Mucosa of descending colon (tissue), 3 donors: ENCODE data around the gene PLAU. TPM values are rescaled to one million over a fixed set of nuclear protein-coding genes. Genes with fewer than 3 reads are reported as not detected.

ENCODE experiments used
- ATAC-seq: fragments of 200-7000 bp; cut with Tn5 transposase; one replicate; pipeline ENCODE4 v1.9.1; 2020; ENCODE audit warnings: mild to moderate bottlenecking, moderate library complexity
- DNase-seq, 3 donors: peaks; one replicate each; pipeline ENCODE4 v3.0.0-alpha.2; 2020
- H3K36me3 ChIP-seq: fragments of 200-600 bp; one replicate; pipeline ENCODE4 v1.8.0; 2021; ENCODE audit warnings: low read depth, mild to moderate bottlenecking
- H3K4me1 ChIP-seq: fragments of 200-600 bp; one replicate; pipeline ENCODE4 v1.8.0; 2021; ENCODE audit warnings: low read depth, mild to moderate bottlenecking
- H3K4me3 ChIP-seq: fragments of 200-600 bp; one replicate; pipeline ENCODE4 v1.8.0; 2021; ENCODE audit warnings: mild to moderate bottlenecking
- H3K9me3 ChIP-seq: fragments of 200-600 bp; one replicate; pipeline ENCODE4 v1.8.0; 2021; ENCODE audit warnings: mild to moderate bottlenecking
- CTCF ChIP-seq: fragments of 200-600 bp; IDR thresholded peaks from one replicate; pipeline ENCODE4 v1.8.0; 2022; ENCODE audit warnings: antibody characterized with exemption, mild to moderate bottlenecking
- intact Hi-C, 2 donors: fragments of 100-400 bp; cut with DNase I in 1 of 2; cut with micrococcal nuclease in 1 of 2; formaldehyde crosslinking; loops; one replicate each; pipeline versions ENCODE4 v1.11.0 to v1.11.1; 2022; cut with DNase I, micrococcal nuclease
- total RNA-seq, 3 donors: library from RNA; stranded (reverse); fragmentation: NEBNext Ultra II Directional in 2 of 3; extraction: Animal tissue kit (Norgen Biotek cat#: 25700) in 2 of 3; gene quantifications; one replicate each; pipeline versions ENCODE4 v1.2.1 to v1.2.4, GENCODE V29; 2021 to 2023
- donor health status: DM: no; HTN: no; CAD: no; lungs with moderate emphysema.
- donor health status: DM: no; HTN: no; CAD: no.
- donor health status: DM: no; HTN: yes; CAD: no.

The PLAU gene
- total RNA-seq, 3 donors from 2014 or later: 4.6 to 10.3 (median 5.8) TPM

- intact Hi-C loops: no loop called here
- H3K9me3 ChIP-seq: no peaks in the 10 kb centered on the region
- no peak for TF ChIP-seq CTCF
- H3K36me3 ChIP-seq: no peaks in the 10 kb centered on the region
- DNase-seq (no peak), ATAC-seq (peak; percentile 7)
- no peaks in the 10 kb centered on the region for H3K4me1 ChIP-seq
- no peak overlapping the region for H3K4me3 ChIP-seq
Measured at GRCh38 chr10:73898730-73899410, 12.1 kb upstream of the PLAU start.

DNA sequence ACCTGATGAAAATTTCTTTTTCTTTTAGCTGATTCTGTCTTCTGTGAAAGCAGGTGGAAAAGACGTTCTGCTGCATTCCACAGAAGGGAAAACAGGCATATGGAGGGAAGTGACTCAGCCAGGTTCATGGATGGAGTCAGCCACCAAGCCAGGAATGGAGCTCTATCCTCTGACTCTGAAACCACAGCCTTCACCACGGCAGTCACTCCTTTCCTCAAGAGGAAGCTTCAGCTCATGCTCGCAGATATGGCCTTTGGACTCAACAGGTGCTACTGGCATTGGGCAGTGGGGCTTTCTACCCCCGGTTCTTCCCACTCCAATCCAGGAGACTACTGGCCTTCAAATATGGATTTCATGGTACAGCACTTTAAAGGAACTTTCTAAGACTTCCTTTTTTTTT is 11.5 kb upstream of the PLAU start:
- no peaks in the 10 kb centered on the region for H3K36me3 ChIP-seq
- intact Hi-C loops: no loop called here
- H3K9me3 ChIP-seq: no peaks in the 10 kb centered on the region
- TF ChIP-seq CTCF: no peak
- peak; percentile 77 for ATAC-seq
- H3K4me1 ChIP-seq: no peaks in the 10 kb centered on the region
- DNase-seq: no peak
- no peak overlapping the region for H3K4me3 ChIP-seq

GRCh38 chr10:73900064-73900463 is 10.9 kb upstream of the PLAU start:
- no peaks in the 10 kb centered on the region for H3K9me3 ChIP-seq
- ATAC-seq: no peak
- no peak overlapping the region for H3K4me3 ChIP-seq
- no peaks in the 10 kb centered on the region for H3K36me3 ChIP-seq
- intact Hi-C loops: no loop called here
- TF ChIP-seq CTCF: no peak
- H3K4me1 ChIP-seq: no peaks in the 10 kb centered on the region
- DNase-seq: no peak

GRCh38 chr10:73901261-73901660 is 9.7 kb upstream of the PLAU start:
- Histone ChIP-seq H3K36me3 (no peaks in the 10 kb centered on the region), H3K4me3 (no peak overlapping the region), H3K4me1 (no peaks in the 10 kb centered on the region), H3K9me3 (no peaks in the 10 kb centered on the region)
- intact Hi-C loops: no loop called here
- TF ChIP-seq CTCF: no peak
- no peak for ATAC-seq
- DNase-seq: no peak

DNA sequence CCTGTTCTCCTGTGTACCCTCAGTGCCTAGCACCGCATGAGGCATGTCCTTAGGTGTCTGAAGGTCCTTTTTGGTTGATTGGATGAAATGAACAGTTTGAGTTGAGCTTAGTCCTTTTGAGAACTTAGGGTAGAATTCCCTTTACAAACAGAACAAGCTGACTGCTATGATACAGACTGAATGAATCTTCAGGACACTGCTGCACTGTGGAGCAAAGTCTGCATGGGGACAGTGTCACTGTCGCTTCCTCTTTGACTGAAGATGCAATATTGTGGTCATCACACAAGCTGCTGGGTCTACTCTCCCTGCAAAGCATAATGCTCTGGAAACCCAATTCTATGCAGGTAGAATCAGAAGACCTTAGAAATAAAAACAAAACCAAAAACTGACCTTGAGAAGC is 8.6 kb upstream of the PLAU start:
- TF ChIP-seq CTCF: no peak
- H3K4me3 ChIP-seq: no peak overlapping the region
- no peaks in the 10 kb centered on the region for H3K36me3 ChIP-seq
- ATAC-seq: no peak
- intact Hi-C loops: no loop called here
- no peaks in the 10 kb centered on the region for H3K9me3 ChIP-seq
- no peak for DNase-seq
- H3K4me1 ChIP-seq: no peaks in the 10 kb centered on the region
